Posterior vena cava (tissue), 2 donors: Measurements from ENCODE around the gene TOMM20. TPM values are rescaled to one million over a fixed set of nuclear protein-coding genes. Genes with fewer than 3 reads are reported as not detected.

Experiments used
- DNase-seq: peaks from one replicate; pipeline ENCODE4 v3.0.0-alpha.2; 2020; ENCODE audit warnings: low spot score
- intact Hi-C, 2 donors: fragments of 100-400 bp; cut with DNase I; formaldehyde crosslinking; loops; one replicate each; pipeline versions ENCODE4 v1.14.1 to v1.14.2; 2022 to 2023
- total RNA-seq, 2 donors: library from RNA; stranded (reverse); fragmentation: NEBNext Ultra II Directional; extraction: Animal tissue kit (Norgen Biotek cat#: 25700); gene quantifications; one replicate each; pipeline ENCODE4 v1.2.1, GENCODE V29; 2021
- donor health status: DM: yes; HTN: yes; CAD: no.
- donor health status: DM: yes; HTN: yes; CAD: no.

The TOMM20 gene
- total RNA-seq, 2 donors from 2014 or later: 75.4 to 86.2 TPM

- DNase-seq: no peak
- intact Hi-C loops: loop anchor here in 1 of 2 donors (1.0 kb wide), 1 partner anchor 17 kb away; no protein-coding TSS in a partner anchor
Observed at GRCh38 chr1:235142991-235143390, 14.4 kb upstream of the TOMM20 start.

DNA sequence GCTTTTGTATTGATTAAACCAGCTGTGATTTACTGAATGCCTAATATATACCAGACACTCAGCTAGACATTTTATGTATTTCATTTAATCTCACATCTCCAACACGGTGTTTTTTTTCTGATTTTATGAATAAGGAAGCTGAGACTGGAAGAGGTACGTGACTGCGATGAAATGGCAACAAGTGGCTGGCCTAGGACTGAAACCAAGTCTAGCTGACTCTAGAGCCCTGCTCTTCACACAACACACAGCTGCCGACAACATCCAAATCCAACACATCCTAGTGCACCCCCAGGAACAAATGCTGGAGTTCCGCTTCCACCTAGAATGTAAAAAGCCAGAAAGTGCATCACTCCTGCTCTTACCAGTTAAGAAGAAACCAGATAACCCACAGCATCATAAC is 10.7 kb upstream of the TOMM20 start:
- no peak for DNase-seq
- intact Hi-C loops: no loop called here

- no peak for DNase-seq
- intact Hi-C loops: no loop called here
Observed at GRCh38 chr1:235138821-235139220, 10.2 kb upstream of the TOMM20 start.

GRCh38 chr1:235136111-235136510 is 7.5 kb upstream of the TOMM20 start:
- intact Hi-C loops: no loop called here
- DNase-seq: no peak

- intact Hi-C loops: no loop called here
- no peak for DNase-seq
Observed at GRCh38 chr1:235134171-235134570, 5.5 kb upstream of the TOMM20 start.

DNA sequence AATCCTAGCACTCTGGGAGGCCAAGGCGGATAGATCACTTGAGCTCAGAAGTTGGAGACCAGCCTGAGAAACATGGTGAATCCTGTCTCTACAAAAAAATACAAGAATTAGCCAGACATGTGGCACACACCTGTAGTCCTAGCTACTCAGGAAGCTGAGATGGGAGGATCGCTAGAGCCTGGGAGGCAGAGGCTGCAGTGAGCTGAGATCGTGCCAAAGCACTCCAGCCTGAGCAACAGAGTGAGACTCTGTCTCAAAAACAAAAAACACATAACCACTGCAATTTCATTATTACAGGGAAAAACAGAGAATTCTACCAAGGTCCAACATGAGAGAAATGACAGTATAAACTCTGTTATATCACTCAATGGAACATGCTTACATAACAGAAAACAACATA is 4.4 kb upstream of the TOMM20 start:
- intact Hi-C loops: no loop called here
- no peak for DNase-seq

DNA sequence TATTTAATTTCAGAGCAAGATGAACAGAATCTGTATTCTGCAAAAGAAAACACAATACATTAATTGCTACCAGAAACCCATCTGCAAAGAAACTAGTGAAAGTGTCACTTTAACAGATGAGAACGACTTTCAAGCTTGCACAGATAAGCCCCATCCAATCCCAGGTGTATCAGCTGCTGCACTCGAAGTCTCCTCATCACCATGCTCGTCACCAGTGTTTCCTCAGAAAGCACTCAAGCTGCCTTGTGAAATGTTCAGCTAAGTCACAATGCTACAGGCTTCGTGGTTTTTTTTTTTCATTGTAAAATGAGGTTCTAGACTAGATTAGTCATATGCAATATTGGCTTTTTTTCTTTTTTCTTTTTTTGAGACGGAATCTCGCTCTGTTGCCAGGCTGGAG is 3.3 kb upstream of the TOMM20 start:
- intact Hi-C loops: no loop called here
- DNase-seq: no peak

DNA sequence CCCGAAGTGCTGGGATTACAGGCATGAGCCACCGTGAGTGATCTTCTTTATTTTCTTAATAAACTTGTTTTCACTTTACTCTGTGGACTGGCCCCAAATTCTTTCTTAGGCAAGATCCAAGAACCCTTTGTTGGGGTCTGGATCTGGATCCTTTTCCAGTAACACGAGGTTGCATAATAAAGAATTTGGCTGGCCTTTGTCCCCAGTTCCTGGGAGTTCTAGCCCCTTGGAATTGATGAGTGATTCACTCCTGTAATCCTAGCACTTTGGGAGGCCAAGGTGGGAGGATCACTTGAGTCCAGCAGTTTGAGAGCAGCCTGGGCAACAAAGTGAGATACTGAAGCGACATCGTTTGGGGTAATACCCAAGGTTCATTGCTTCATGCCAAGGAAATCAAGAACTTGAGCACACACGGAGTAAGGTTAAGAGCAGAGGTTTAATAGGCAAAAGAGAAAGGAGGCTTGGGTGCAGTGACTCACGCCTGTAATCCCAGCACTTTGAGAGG is 2.2 kb upstream of the TOMM20 start:
- DNase-seq: no peak
- intact Hi-C loops: no loop called here

DNA sequence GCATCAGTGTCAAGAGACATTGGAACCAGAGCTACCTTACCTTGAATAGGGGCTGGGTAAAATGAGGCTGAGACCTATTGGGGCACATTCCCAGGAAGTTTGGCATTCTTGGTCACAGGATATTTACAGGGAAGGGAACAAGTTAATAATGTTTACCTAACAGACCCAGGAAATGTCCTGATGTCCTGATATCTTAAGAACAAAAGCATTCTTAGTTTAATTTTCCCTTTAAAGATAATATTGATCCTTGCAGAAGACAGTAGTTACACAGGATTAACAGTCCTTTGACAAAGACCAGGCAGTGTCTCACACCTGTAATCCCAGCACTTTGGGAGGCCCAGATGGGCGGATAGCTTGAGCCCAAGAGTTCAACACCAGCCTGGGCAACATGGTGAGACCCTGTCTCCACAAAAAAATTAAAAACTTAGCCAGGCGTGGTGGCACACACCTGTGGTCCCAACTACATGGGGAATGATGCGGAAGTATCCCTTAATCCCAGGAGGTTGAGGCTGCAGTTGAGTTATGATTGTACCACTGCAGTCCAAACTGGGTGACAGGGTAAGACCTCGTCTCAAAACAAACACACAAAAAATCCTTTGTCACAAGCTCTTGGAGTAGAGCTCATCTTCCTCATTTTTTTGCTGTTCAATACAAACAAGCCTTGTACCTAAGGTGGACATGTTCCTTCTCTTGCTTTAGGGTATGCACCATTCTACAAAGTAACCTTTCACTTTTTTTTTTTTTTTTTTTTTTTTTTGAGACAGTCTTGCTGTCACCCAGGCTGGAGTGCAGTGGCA is 1.3 kb upstream of the TOMM20 start:
- intact Hi-C loops: no loop called here
- no peak for DNase-seq

- intact Hi-C loops: no loop called here
- no peak for DNase-seq
Observed at GRCh38 chr1:235127732-235128455, 743 bp downstream of the TOMM20 start.

DNA sequence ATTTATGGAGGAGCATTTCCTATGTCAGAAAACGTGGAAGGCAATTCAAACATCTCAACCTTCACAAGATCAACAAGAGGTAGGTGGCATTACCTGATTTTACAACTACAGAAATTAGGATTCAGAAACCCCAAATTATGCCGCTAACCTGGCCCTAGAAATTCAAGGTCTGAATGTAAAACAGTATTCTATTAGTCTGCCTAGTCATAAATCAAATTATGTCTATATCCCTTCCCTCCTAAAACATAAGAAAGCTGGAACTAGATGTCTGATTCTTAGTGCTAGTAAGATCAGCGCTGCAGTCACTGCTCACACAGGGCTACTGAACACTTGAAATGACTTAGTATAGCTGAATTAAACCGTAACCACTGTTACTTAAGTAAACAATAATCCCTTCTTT is 1.4 kb downstream of the TOMM20 start:
- no peak for DNase-seq
- intact Hi-C loops: no loop called here

- no peak for DNase-seq
- intact Hi-C loops: no loop called here
Observed at GRCh38 chr1:235124665-235125064, 4.0 kb downstream of the TOMM20 start.

DNA sequence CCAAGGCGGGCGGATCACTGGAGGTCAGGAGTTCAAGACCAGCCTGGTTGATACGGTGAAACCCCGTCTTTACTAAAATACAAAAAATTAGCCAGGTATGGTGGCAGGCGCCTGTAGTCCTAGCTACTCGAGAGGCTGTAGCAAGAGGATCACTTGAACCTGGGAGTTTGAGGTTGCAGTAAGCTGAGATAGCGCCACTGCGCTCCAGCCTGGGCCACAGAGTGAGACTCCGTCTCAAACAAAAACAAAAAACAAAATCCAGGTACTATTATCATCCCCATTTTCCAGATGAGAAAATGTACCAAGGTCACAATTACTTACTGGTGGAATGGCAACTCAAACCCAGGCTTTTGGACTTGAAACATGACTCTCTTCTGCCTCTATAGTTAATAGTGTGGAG is 4.5 kb downstream of the TOMM20 start:
- no peak for DNase-seq
- intact Hi-C loops: no loop called here

GRCh38 chr1:235122348-235122747 is 6.3 kb downstream of the TOMM20 start:
- intact Hi-C loops: no loop called here
- DNase-seq: no peak

DNA sequence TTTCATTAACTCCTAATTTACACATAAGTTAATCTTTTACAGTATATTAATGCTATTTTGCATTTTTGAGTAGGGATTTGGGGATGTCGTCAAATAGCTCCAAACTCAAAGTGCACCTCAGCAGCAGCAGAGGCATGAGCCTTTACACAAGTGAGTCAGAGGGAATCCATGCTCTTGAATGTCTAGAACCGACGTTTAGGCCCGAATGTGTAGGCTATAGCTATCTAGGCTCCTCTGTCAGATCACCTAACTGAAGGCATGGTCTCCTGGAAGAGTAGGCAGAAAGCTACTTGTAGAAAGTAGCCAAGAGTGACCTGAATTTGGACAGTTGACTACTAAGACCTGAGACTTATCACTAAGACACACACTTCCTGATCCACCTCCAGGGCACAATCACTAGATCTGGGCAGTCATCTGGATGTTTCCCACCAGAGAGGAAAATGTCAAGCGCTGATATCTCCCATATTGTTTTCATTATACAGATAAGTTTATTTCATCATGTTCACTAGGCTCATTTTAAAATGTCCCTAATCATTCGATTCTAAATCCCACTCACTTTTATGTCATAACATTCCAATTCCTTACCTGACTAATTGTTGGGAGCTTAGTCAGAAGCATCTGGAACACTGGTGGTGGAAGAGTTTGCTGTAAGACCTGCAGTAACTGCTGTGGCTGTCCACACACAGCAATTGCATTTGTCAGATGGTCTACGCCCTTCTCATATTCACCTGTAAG is 15.3 kb downstream of the TOMM20 start:
- intact Hi-C loops: no loop called here

GRCh38 chr1:235112297-235113182 is 16.1 kb downstream of the TOMM20 start:
- DNase-seq: no peak
- intact Hi-C loops: no loop called here

More for the DNA sequence above, 15.3 kb downstream of the TOMM20 start:
- DNase-seq: no peak

DNA sequence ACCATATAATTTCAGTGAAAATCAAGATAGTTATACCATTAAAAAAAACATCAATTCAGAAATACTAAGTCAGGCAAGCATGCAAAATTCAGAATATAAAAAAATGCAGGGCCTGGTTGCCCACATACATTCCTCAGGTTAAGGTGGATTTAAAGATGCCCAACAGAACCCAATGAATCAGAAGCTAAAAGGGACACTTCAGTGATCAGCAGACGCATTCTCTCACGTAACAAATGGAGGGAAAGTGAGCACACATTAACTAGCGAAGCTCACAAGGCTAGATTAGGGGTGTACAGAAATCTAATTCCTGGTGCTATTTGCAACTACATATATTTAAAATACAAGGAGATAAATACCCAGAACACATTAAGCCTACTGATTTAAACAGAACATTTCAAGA is 17.5 kb downstream of the TOMM20 start:
- intact Hi-C loops: no loop called here
- DNase-seq: no peak

DNA sequence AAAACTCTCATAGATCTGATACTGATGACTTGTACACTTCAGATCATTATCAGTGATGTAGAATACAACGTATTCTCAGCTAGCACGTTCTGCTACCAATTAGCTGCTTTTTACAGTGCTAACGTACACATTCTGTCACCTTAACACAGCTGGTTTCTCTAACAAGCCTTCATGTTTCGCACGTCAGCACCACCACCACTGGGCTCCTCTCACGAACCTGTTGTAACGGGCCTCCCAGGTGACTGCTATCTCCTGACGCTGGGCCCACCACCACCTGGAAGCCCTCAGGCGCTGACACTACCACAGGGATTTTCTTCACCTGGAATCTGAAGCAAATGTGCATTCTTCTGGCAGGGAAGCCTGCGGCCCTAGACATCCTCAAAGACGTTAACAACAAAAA is 19.8 kb downstream of the TOMM20 start:
- intact Hi-C loops: no loop called here
- no peak for DNase-seq

DNA sequence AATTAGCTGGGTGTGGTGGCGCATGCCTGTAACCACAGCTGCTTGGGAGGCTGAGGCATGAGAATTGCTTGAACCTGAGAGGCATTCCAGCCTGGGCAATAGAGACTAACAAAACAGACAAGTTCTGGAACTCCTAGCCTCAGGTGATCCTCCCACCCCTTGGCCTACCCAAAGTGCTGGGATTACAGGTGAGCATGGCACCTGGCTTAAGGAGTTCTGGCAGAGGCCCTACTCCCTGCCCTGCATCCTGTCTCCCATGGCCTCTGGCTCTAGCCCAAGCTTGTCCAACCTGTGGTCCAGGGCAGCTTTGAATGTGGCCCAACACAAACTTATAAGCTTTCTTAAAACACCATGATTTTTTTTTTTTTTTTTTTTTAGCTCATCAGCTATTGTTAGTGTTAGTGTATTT is 20.4 kb downstream of the TOMM20 start:
- DNase-seq: no peak
- intact Hi-C loops: no loop called here
